K562 (cell line): Measurements from ENCODE around the gene MICAL1. TPM values are rescaled to one million over a fixed set of nuclear protein-coding genes. Genes with fewer than 3 reads are reported as not detected.

ENCODE experiments used
- BCL6 ChIP-seq: fragments of 250-450 bp; sonication (Bioruptor Pico); IDR thresholded peaks from 2 replicates; pipeline ENCODE4 v1.4.0; 2020
- BRCA1 ChIP-seq, 2 experiments: fragments of 450-650 bp in 1 of 2; sonication (generic) in 1 of 2; formaldehyde crosslinking in 1 of 2; IDR thresholded peaks; 2 replicates each; pipeline versions ENCODE4 v1.5.0 to v1.6.1; 2017 to 2020; ENCODE audit warnings: mild to moderate bottlenecking in 1 of 2, missing genetic modification reagents in 1 of 2
- CEBPZ ChIP-seq: fragments of 150-350 bp; IDR thresholded peaks from 2 replicates; pipeline ENCODE4 v1.6.1; 2014; ENCODE audit warnings: low read depth, mild to moderate bottlenecking, low read length, borderline replicate concordance
- DLX4 ChIP-seq: fragments of 250-450 bp; sonication (Bioruptor Pico); IDR thresholded peaks from 2 replicates; pipeline ENCODE4 v1.6.1; 2021; ENCODE audit warnings: mild to moderate bottlenecking
- E2F3 ChIP-seq: fragments of 250-450 bp; sonication (Bioruptor Pico); IDR thresholded peaks from 2 replicates; pipeline ENCODE4 v1.4.0; 2020; ENCODE audit warnings: mild to moderate bottlenecking
- FOXJ3 ChIP-seq: sonication (generic); formaldehyde crosslinking; IDR thresholded peaks from 2 replicates; pipeline ENCODE4 v1.4.0; 2020; ENCODE audit warnings: mild to moderate bottlenecking, missing genetic modification reagents
- GABPB2 ChIP-seq: fragments of 250-450 bp; sonication (Bioruptor Pico); conservative IDR thresholded peaks from 2 replicates; pipeline ENCODE4 v1.5.1; 2021; ENCODE audit warnings: mild to moderate bottlenecking
- GATA2 ChIP-seq: sonication (generic); formaldehyde crosslinking; IDR thresholded peaks from 2 replicates; pipeline ENCODE4 v1.4.0; 2020; ENCODE audit warnings: mild to moderate bottlenecking, missing genetic modification reagents
- HDGF ChIP-seq: fragments of 450-650 bp; IDR thresholded peaks from 2 replicates; pipeline ENCODE4 v1.6.1; 2016
- KLF13 ChIP-seq: fragments of 450-650 bp; IDR thresholded peaks from 2 replicates; pipeline ENCODE4 v1.6.1; 2016; ENCODE audit warnings: missing genetic modification characterization, low read depth, mild to moderate bottlenecking, missing compliant biosample characterization, moderate library complexity, borderline replicate concordance
- MCM3 ChIP-seq: fragments of 450-650 bp; IDR thresholded peaks from 2 replicates; pipeline ENCODE4 v1.6.1; 2016
- MXI1 ChIP-seq: IDR thresholded peaks from 2 replicates; pipeline ENCODE4 v1.6.1; 2011; ENCODE audit warnings: low read depth, mild to moderate bottlenecking, improper control_type of control experiment, low read length
- NCOA1 ChIP-seq: fragments of 450-650 bp; IDR thresholded peaks from 2 replicates; pipeline ENCODE4 v1.6.1; 2016; ENCODE audit warnings: low read depth
- NR0B1 ChIP-seq: fragments of 450-650 bp; IDR thresholded peaks from one replicate; pipeline ENCODE4 v1.6.1; 2018; ENCODE audit warnings: mild to moderate bottlenecking, moderate library complexity; ENCODE audit not compliant: partially characterized antibody
- PHF8 ChIP-seq: fragments of 200-600 bp; sonication (generic); IDR thresholded peaks from 2 replicates; pipeline ENCODE4 v1.6.1; 2012; ENCODE audit warnings: mixed run types, mild to moderate bottlenecking, inconsistent platforms, low read length, moderate library complexity, borderline replicate concordance
- PYGO2 ChIP-seq: fragments of 450-650 bp; IDR thresholded peaks from 2 replicates; pipeline ENCODE4 v1.6.1; 2016; ENCODE audit warnings: mild to moderate bottlenecking, missing genetic modification characterization, moderate library complexity, missing compliant biosample characterization
- RB1 ChIP-seq: fragments of 450-650 bp; IDR thresholded peaks from 2 replicates; pipeline ENCODE4 v1.6.1; 2017; ENCODE audit warnings: low read depth, mild to moderate bottlenecking
- SMARCA4 ChIP-seq: fragments of 450-650 bp; IDR thresholded peaks from 2 replicates; pipeline ENCODE4 v1.6.1; 2016
- TAF15 ChIP-seq: fragments of 200-400 bp; formaldehyde crosslinking; IDR thresholded peaks from 2 replicates; pipeline ENCODE4 v1.6.1; 2017; ENCODE audit warnings: mild to moderate bottlenecking, low read depth, low read length, moderate library complexity
- TAL1 ChIP-seq: fragments of 450-650 bp; IDR thresholded peaks from 2 replicates; pipeline ENCODE4 v1.6.1; 2016; ENCODE audit warnings: mild to moderate bottlenecking
- TEAD2 ChIP-seq: fragments of 450-650 bp; IDR thresholded peaks from 2 replicates; pipeline ENCODE4 v1.6.1; 2016; ENCODE audit warnings: missing genetic modification characterization, control low read depth, missing compliant biosample characterization
- XRCC4 ChIP-seq: IDR thresholded peaks from one replicate; pipeline ENCODE4 v1.6.1; 2011; ENCODE audit not compliant: insufficient read depth, insufficient read length; ENCODE audit errors: extremely low read depth
- ZNF354B ChIP-seq: fragments of 250-450 bp; sonication (Bioruptor Pico); IDR thresholded peaks from 2 replicates; pipeline ENCODE4 v1.4.0; 2020
- ZNF384 ChIP-seq: IDR thresholded peaks from 2 replicates; pipeline ENCODE4 v1.6.1; 2012; ENCODE audit warnings: low read depth, low read length, improper control_type of control experiment
- ZNF707 ChIP-seq: fragments of 250-450 bp; sonication (Bioruptor Pico); conservative IDR thresholded peaks from 2 replicates; pipeline ENCODE4 v1.8.0; 2022; ENCODE audit warnings: inconsistent platforms, mild to moderate bottlenecking, moderate library complexity
- polyA plus RNA-seq, 8 experiments: library from polyadenylated mRNA; depleted of rRNA in 4 of 8; stranded (reverse) in 5 of 8; unstranded in 3 of 8; fragments of >200 nt; fragmentation: Nextera tagmentation in 2 of 8; fragmentation: Illumina TruSeq in 1 of 8; extraction: Ambion mirVana in 2 of 8; extraction: Trizol in 1 of 8; gene quantifications; 2 replicates each; pipeline versions ENCODE4 v1.2.1 to v1.2.3, GENCODE V29; 2011 to 2014; ENCODE audit warnings: inconsistent platforms in 1 of 8, missing spikeins in 1 of 8
- total RNA-seq, 7 experiments: library from RNA; depleted of rRNA in 6 of 7; stranded (reverse); fragments of >200 nt in 6 of 7; fragmentation: Illumina TruSeq in 2 of 7; extraction: Trizol in 2 of 7; gene quantifications; 2 replicates each; pipeline versions ENCODE4 v1.2.1 to v1.2.3, GENCODE V29; 2011 to 2021; ENCODE audit warnings: low replicate concordance in 1 of 7

Gene MICAL1
- total and polyA plus RNA-seq, 9 of the 15 experiments (the other 6 are each of a cell fraction or from before 2014, with no cell fraction given), result 0.07 to 15.2 (median 7.0) TPM

DNA sequence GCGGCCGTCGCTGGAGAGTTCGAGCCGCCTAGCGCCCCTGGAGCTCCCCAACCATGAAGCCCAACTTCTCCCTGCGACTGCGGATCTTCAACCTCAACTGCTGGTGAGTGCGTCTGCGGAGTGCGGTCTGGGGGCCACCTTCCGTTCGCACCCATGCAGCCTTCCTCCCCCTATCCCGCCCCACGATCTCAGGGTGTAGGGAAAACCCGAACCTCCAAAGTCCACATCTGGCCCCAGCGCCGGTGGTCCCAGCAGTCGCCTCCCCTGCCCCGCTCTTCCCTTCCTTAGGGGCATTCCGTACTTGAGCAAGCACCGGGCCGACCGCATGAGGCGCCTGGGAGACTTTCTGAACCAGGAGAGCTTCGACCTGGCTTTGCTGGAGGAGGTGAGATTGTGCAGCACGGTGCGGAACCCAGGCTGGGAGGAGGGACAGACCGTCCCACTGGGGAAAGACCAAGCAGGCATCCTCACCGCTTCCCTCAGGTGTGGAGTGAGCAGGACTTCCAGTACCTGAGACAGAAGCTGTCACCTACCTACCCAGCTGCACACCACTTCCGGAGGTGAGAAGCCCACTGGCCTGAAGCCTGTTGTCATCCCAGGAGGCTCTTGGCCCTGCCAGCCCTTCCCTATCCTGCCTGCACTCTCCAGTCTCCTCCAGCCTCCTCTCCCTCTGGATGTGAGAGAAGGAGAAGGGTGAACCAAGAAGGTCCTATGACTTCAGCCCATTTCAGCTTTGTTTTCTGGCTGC lies 14.3 kb downstream of the MICAL1 start (continued):
- TF ChIP-seq TAF15 (no peak), XRCC4 (no peak), GABPB2 (CRISPR knock-in tag) (no peak), MXI1 (no peak), ZNF384 (no peak), CEBPZ (no peak), TAL1 (no peak), NR0B1 (no peak), ZNF354B (no peak), TEAD2 (tag) (no peak), DLX4 (no peak), PYGO2 (no peak), MCM3 (no peak), PHF8 (peak; percentile 8; the same call in 1 of the 2 replicates), NCOA1 (no peak), BCL6 (no peak), KLF13 (tag) (no peak), HDGF (no peak), ZNF707 (CRISPR knock-in tag) (no peak), FOXJ3 (CRISPR knock-in tag) (no peak), GATA2 (CRISPR knock-in tag) (peak; percentile 27; the same call in 1 of the 2 replicates), E2F3 (CRISPR knock-in tag) (no peak), SMARCA4 (no peak), BRCA1 (IDR thresholded peaks at IDR 0.05) (no peak), BRCA1 (CRISPR knock-in tag; IDR thresholded peaks at IDR 0.05) (no peak), RB1 (no peak)
